ENCODE results near the gene PDIA2.

PDIA2 gene

GRCh38 chr16:280991-281659 is 1.8 kb upstream of the PDIA2 start:
- DNase-seq, result no peak

- DNase-seq, result no peak
These were observed 1.2 kb upstream of the PDIA2 start for GRCh38 chr16:281660-282255.

- no peak for DNase-seq
These were observed 473 bp upstream of the PDIA2 start for GRCh38 chr16:282491-282890.

GRCh38 chr16:284204-285120 is 1.5 kb downstream of the PDIA2 start:
- no peak for DNase-seq

- DNase-seq, result no peak
These were observed 2.4 kb downstream of the PDIA2 start for GRCh38 chr16:285146-286055.

GRCh38 chr16:286491-287297 is 3.7 kb downstream of the PDIA2 start:
- no peak for DNase-seq

- no peak for DNase-seq
These were observed 4.4 kb downstream of the PDIA2 start for GRCh38 chr16:287298-287811.

- no peak for DNase-seq
These were observed 5.3 kb downstream of the PDIA2 start for GRCh38 chr16:287981-288920.

- no peak for DNase-seq
These were observed 6.5 kb downstream of the PDIA2 start for GRCh38 chr16:289395-289997.

- DNase-seq, result no peak
These were observed 7.2 kb downstream of the PDIA2 start for GRCh38 chr16:290015-290680.

- no peak for DNase-seq
These were observed 7.9 kb downstream of the PDIA2 start for GRCh38 chr16:290681-291405.

- DNase-seq, result no peak
These were observed 8.6 kb downstream of the PDIA2 start for GRCh38 chr16:291539-291938.

GRCh38 chr16:293043-293775 is 10.2 kb downstream of the PDIA2 start:
- DNase-seq, result no peak

- DNase-seq, result no peak
These were observed 13.3 kb downstream of the PDIA2 start for GRCh38 chr16:296276-296675.

- no peak for DNase-seq
These were observed 14.0 kb downstream of the PDIA2 start for GRCh38 chr16:296806-297510.

GRCh38 chr16:297832-298231 is 14.9 kb downstream of the PDIA2 start:
- no peak for DNase-seq

GRCh38 chr16:301235-301634 is 18.3 kb downstream of the PDIA2 start:
- DNase-seq, result no peak

All from amniotic stem cell (primary cell).